ENCODE data around the gene AQP3.

DNA sequence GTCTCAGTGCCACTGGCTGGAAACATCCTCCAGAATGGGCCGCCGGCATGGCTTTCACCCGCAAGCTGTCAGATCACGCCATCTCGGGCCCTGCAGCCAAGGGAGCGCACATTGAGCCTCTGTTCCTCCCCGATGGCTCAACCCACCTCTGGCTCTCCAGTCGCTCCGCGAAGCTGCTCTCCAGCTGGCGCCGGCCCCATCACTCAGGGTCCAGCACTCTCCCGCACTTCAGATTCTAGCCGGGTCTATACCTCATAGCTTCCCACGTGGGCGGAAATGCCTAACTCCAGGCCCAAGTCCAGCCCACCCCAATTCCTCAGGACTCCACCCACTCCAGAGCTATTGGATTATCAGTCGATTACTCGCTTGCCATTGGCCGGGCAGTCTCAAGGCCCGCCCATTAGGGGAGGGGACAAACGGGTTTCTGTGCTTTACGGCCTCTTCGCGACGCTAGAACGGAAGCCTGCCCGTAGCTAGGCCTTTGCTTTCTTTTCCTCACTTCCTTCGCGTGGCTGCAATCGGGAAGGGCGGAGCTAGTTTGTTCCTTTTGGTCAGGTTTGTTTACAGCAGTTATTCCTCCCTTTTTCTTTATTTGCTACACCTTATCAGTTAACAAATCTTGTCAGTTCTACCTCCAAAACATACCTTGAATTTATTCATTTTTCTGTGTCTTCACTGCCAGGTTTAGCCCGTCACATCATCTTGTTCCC is 26.4 kb upstream of the AQP3 start, which contains the start of gene NOL6:
- TF ChIP-seq POLR2A (IDR thresholded peaks at IDR 0.05; ENCODE audit: low read length) (peak; percentile 87), GATA1 (IDR thresholded peaks at IDR 0.05; ENCODE audit: low read depth, low read length) (no peak)

Data from erythroblast (primary cell).